OCI-LY3 (cell line): ENCODE data around the gene KLHL30.
"Not testable (repeated sequence)": the region's sequence is repeated elsewhere in the genome, so short reads cannot be mapped to it uniquely, and the experiment has no call there.

Source experiments
- H2AFZ ChIP-seq: fragments of 200-600, 300-600 bp; shearing (Covaris generic); 2 replicates; pipeline ENCODE4 v1.6.0; 2014; ENCODE audit warnings: antibody characterized with exemption, low read depth, low read length
- H3K27ac ChIP-seq: fragments of 200-600, 300-600 bp; sonication (generic); 2 replicates; pipeline ENCODE4 v1.5.1; 2014; ENCODE audit warnings: mild to moderate bottlenecking, low read length, moderate library complexity, mixed read lengths
- H3K27me3 ChIP-seq: fragments of 200-600, 300-600 bp; sonication (generic); 2 replicates; pipeline ENCODE4 v1.6.1; 2014; ENCODE audit warnings: low read depth, low read length, mixed read lengths
- H3K36me3 ChIP-seq: fragments of 200-600, 300-600 bp; sonication (generic); replicated peaks from 2 replicates; pipeline ENCODE3; 2014; ENCODE audit warnings: low read depth, low read length, mixed read lengths
- H3K4me1 ChIP-seq: fragments of 300-600, 200-600 bp; sonication (generic); 2 replicates; pipeline ENCODE4 v1.6.1; 2014; ENCODE audit warnings: low read length, mixed read lengths
- H3K4me2 ChIP-seq: fragments of 200-600, 300-600 bp; sonication (generic); 2 replicates; pipeline ENCODE4 v1.6.1; 2014; ENCODE audit warnings: low read length, mixed read lengths
- H3K4me3 ChIP-seq: fragments of 300-600, 200-600 bp; sonication (generic); 2 replicates; pipeline ENCODE4 v1.5.1; 2014; ENCODE audit warnings: antibody characterized with exemption, mild to moderate bottlenecking, low read length, moderate library complexity
- H3K79me2 ChIP-seq: fragments of 300-600, 200-600 bp; shearing (Covaris generic); 2 replicates; pipeline ENCODE4 v1.6.1; 2014; ENCODE audit warnings: mild to moderate bottlenecking, low read length, mixed read lengths
- H3K9ac ChIP-seq: fragments of 300-600, 200-600 bp; shearing (Covaris generic); 2 replicates; pipeline ENCODE4 v1.6.0; 2014; ENCODE audit warnings: mild to moderate bottlenecking, low read length, moderate library complexity
- H3K9me3 ChIP-seq: fragments of 200-600, 300-600 bp; shearing (Covaris generic); 2 replicates; pipeline ENCODE4 v1.6.1; 2014; ENCODE audit warnings: low read length, mixed read lengths; ENCODE audit not compliant: insufficient read depth
- H4K20me1 ChIP-seq: fragments of 200-600, 300-600 bp; sonication (generic); 2 replicates; pipeline ENCODE4 v1.6.1; 2016; ENCODE audit warnings: low read length, mixed read lengths; ENCODE audit not compliant: insufficient read depth
- EZH2phosphoT487 ChIP-seq: fragments of 200-600 bp; shearing (Covaris generic); IDR thresholded peaks from 2 replicates; pipeline ENCODE4 v1.6.1; 2018; ENCODE audit warnings: antibody characterized with exemption, mixed run types, low read depth
- TF ChIP-seq, protein P1 (sequence below): fragments of 200-600, 300-600 bp; sonication (generic); IDR thresholded peaks from 2 replicates; pipeline ENCODE4 v1.5.1; 2014; ENCODE audit warnings: antibody characterized with exemption, low read length, low read depth

KLHL30 gene

DNA sequence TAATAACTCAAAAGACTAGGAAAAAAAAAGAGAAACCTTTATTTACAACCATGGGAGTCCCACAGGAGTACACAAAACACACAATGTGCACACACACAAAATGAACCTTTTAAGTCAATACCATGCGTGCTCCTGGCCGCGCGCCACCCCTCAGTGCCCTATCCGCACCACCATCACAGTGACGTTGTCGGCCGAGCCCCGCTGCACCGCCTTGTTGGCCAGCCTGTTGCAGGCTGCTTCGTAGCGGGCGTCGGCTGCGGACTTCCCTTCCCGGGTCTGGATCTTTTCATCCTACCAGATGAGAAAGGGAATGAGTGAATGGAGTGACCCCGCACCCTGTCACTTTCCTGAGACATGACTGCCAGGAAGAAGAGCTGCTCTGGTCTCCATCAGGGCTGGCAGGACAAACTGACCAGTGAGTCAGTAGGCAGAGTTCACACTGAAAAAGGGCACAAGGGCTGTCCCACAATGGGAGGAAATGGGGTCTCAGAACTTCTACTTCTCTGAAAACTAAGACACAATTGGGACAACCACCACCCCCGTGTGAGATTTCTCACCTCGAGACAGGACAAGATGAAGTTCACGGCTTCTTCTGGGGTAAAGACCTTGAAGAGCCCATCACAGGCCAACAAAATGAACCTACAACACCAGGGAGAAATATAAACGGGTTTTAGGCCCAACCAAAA, 32.1 kb downstream of the KLHL30 start:
- H3K36me3 ChIP-seq, result peaks cover 18% of the 10 kb centered on the region

DNA sequence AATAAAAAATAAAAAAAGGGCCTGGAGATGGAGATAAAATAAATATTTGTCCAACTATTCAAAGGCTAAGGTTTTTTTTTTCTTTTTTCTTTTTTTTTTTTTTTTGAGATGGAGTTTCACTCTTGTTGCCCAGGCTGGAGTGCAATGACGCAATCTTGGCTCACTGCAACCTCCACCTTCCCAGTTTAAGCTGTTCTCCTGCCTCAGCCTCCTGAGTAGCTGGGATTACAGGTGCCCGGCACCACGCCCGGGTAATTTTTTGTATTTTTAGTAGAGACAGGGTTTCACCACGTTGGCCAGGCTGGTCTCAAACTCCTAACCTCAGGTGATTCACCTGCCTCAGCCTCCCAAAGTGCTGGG, 32.6 kb downstream of the KLHL30 start:
- not testable (repeated sequence) for H3K27ac ChIP-seq, H3K4me1 ChIP-seq, H3K27me3 ChIP-seq, H3K9ac ChIP-seq, H3K79me2 ChIP-seq, H2AFZ ChIP-seq, H4K20me1 ChIP-seq, H3K9me3 ChIP-seq, H3K4me3 ChIP-seq, H3K4me2 ChIP-seq
- H3K36me3 ChIP-seq, result peaks cover 18% of the 10 kb centered on the region

More for the DNA sequence above, 32.1 kb downstream of the KLHL30 start:
- Histone ChIP-seq H3K79me2 (no peaks in the 10 kb centered on the region), H3K4me2 (no peak overlapping the region), H4K20me1 (no peaks in the 10 kb centered on the region), H3K9me3 (no peaks in the 10 kb centered on the region), H3K9ac (no peak overlapping the region), H2AFZ (no peak overlapping the region), H3K27ac (no peak overlapping the region), H3K4me1 (peaks cover 3% of the 10 kb centered on the region; the same call in 1 of the 2 replicates), H3K27me3 (no peaks in the 10 kb centered on the region), H3K4me3 (no peak overlapping the region)
- TF ChIP-seq, protein P1, sequence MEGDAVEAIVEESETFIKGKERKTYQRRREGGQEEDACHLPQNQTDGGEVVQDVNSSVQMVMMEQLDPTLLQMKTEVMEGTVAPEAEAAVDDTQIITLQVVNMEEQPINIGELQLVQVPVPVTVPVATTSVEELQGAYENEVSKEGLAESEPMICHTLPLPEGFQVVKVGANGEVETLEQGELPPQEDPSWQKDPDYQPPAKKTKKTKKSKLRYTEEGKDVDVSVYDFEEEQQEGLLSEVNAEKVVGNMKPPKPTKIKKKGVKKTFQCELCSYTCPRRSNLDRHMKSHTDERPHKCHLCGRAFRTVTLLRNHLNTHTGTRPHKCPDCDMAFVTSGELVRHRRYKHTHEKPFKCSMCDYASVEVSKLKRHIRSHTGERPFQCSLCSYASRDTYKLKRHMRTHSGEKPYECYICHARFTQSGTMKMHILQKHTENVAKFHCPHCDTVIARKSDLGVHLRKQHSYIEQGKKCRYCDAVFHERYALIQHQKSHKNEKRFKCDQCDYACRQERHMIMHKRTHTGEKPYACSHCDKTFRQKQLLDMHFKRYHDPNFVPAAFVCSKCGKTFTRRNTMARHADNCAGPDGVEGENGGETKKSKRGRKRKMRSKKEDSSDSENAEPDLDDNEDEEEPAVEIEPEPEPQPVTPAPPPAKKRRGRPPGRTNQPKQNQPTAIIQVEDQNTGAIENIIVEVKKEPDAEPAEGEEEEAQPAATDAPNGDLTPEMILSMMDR, result no peak
- TF ChIP-seq EZH2phosphoT487, result no peak

DNA sequence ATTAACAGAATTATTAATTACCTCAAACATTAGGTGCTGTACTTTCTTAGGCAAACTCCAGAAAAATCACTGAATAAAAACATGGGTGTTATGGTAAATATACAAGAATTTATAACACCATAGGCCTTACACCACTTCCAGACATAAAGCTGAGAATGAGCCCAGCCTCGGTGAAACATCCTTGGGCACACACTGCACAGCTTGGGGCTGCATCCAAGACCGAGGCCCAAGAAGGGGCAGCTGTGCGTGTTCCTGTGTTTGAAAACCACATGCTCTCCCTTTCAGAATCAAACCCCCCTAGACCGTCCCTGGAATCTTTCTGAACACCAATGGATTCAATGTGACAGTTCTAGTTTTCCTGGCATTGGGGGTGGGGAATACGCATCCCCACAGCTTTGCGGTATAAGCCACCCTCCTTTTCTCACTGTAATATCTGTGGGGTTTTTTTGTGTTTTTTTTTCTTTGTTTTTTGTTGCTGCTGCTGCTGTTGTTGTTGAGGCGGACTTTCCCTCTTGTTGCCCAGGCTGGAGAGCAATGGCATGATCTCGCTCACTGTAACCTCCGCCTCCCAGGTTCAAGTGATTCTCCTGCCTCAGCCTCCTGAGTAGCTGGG, 33.2 kb downstream of the KLHL30 start:
- no peak overlapping the region for H3K27ac ChIP-seq
- no peak overlapping the region for H2AFZ ChIP-seq
- no peak overlapping the region for H3K4me3 ChIP-seq
- H3K36me3 ChIP-seq, result peaks cover 18% of the 10 kb centered on the region
- H3K9me3 ChIP-seq, result no peaks in the 10 kb centered on the region
- no peaks in the 10 kb centered on the region for H3K27me3 ChIP-seq
- no peaks in the 10 kb centered on the region for H3K79me2 ChIP-seq
- H4K20me1 ChIP-seq, result no peaks in the 10 kb centered on the region
- no peak overlapping the region for H3K9ac ChIP-seq
- TF ChIP-seq EZH2phosphoT487, result no peak
- TF ChIP-seq, protein P1, result no peak
- H3K4me2 ChIP-seq, result no peak overlapping the region
- H3K4me1 ChIP-seq, result peaks cover 3% of the 10 kb centered on the region; the same call in 1 of the 2 replicates

DNA sequence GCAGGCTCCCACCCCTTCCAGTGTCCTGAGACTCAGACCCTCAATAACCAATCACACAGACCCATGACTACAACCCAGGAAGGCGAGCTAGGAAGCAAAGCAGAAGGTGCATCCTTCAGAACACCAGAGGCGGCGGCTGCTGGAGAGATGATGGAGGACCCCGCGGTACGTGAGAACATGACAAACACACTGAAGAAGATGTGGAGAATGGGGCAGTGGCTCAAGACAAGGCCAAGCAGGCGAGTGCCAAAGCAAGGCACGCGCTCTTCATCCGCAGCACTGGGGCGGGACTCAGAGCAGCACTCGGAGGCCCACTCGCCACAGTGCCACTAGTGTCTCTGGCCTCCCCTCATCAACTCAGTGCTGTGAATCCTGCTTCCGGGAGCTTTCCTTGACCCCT, 34.0 kb downstream of the KLHL30 start:
- no peaks in the 10 kb centered on the region for H4K20me1 ChIP-seq
- H3K79me2 ChIP-seq, result no peaks in the 10 kb centered on the region
- TF ChIP-seq, protein P1, result no peak
- TF ChIP-seq EZH2phosphoT487, result no peak
- H3K27me3 ChIP-seq, result no peaks in the 10 kb centered on the region
- no peak overlapping the region for H3K9ac ChIP-seq
- no peaks in the 10 kb centered on the region for H3K9me3 ChIP-seq
- peaks cover 3% of the 10 kb centered on the region; the same call in 1 of the 2 replicates for H3K4me1 ChIP-seq
- H3K4me2 ChIP-seq, result no peak overlapping the region
- H3K27ac ChIP-seq, result no peak overlapping the region
- no peak overlapping the region for H2AFZ ChIP-seq
- H3K4me3 ChIP-seq, result no peak overlapping the region
- H3K36me3 ChIP-seq, result peaks cover 22% of the 10 kb centered on the region
